ENCODE data around the gene TRERF1.
"Not testable (repeated sequence)": the region's sequence is repeated elsewhere in the genome, so short reads cannot be mapped to it uniquely, and the experiment has no call there.

TRERF1 gene, protein sequence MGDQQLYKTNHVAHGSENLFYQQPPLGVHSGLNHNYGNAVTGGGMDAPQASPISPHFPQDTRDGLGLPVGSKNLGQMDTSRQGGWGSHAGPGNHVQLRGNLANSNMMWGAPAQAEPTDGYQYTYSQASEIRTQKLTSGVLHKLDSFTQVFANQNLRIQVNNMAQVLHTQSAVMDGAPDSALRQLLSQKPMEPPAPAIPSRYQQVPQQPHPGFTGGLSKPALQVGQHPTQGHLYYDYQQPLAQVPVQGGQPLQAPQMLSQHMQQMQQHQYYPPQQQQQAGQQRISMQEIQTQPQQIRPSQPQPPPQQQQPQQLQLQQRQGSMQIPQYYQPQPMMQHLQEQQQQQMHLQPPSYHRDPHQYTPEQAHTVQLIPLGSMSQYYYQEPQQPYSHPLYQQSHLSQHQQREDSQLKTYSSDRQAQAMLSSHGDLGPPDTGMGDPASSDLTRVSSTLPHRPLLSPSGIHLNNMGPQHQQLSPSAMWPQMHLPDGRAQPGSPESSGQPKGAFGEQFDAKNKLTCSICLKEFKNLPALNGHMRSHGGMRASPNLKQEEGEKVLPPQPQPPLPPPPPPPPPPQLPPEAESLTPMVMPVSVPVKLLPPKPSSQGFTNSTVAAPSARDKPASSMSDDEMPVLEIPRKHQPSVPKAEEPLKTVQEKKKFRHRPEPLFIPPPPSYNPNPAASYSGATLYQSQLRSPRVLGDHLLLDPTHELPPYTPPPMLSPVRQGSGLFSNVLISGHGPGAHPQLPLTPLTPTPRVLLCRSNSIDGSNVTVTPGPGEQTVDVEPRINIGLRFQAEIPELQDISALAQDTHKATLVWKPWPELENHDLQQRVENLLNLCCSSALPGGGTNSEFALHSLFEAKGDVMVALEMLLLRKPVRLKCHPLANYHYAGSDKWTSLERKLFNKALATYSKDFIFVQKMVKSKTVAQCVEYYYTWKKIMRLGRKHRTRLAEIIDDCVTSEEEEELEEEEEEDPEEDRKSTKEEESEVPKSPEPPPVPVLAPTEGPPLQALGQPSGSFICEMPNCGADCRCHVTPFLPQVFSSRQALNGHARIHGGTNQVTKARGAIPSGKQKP (N-terminal part only)

DNA sequence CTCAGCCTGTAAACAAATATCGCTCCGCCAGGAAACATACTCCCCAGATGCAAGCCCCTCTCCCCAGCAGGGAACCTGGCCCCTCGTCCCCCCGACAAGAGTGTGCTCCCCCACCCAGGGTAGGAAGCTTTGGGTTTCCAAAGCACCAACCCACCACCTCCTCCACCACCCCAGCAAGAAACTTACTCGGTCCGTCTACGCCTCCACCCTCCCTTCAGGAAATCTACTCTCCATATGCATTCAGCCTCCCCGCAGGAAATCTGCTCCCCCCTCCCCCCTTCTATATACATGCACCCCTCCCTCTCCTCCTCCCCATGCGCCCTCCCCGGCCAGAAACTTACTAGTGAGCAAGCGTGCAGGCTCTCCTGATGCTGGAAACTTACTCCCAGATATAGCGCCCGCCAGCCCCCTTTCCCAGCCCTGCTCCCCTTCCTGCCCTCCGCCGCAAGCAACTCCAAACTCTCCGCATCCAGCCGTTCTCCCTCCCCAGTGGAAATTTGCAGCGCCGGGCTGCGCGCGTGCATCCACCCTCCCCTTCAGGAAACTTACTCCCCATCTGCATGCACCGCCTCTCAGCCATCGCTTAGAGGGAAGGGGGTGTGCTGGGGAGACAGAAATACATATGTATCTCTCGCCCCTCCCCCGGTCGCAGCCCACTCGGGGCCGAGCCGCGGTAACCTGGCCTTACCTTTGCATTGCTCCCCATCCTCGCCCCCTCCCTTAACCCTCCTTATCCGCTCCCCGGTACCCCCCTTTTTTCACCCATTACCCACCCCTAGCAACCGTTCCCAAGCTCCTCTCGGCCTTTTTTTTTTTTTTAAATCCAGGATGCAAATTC, at the start of gene TRERF1:
TRERF1 (minus strand) TSS at position 594 of the 838 bp plus-strand sequence. CDS start 182,336 bp downstream, outside the sequence.
- DNase-seq: peak; percentile 75

DNA sequence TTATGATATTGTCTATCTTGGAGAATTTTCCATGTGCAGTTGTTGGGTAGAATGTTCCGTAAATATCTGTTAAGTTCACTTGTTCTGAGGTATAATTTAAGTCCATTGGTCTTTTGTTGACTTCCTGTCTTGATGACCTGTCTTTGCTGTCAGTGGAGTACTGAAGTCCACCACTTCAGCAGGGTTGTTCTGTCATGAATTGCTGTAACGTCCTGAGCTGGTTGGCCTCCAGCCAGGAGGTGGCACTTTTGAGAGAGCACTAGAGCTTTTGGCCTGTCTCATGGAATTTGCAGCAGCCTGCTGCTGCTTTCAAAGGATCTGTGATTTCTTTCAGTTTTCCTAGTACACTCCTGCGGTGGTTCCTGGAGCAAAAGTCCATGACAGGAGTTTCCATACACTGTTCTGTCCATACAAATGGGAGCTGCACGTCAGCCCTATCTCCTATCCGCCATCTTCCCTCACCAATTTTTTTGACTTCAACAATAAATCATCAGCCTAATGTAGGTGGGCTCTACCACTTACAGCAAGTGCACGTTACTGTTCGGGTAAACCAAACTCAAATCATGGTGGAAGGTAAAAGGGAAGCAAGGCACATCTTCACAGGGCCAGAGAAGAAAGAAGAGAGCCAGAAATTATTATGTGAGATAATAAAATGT, 46.9 kb upstream of the TRERF1 start:
- no peak for DNase-seq

DNA sequence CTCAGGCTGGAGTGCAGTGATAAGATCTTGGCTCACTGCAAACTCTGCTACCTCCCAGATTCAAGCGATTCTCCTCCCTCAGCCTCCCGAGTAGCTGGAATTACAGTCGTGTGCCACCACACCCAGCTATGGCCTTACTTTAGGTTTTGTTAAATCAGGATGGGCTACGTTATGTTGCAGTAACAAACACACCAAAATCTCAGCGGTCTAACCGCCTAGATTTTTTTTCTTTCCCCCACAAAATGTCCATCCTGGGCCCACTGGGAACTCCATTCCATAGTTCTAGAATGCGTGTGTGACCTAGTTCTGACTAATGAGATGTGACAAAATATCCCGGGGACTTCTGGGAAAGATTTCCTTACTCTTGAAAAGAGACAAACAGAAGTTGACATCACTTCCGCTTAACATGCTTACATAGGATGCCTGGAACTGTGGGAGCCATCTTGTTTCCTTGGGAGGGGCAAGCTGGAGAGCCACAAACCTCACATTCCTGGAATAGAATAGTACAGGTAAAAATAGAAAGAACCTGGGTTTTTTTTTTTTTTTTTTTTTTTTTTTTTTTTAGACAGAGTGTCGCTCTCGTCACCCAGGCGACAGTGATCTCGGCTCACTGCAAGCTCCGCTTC, 42.3 kb upstream of the TRERF1 start:
- DNase-seq: no peak

DNA sequence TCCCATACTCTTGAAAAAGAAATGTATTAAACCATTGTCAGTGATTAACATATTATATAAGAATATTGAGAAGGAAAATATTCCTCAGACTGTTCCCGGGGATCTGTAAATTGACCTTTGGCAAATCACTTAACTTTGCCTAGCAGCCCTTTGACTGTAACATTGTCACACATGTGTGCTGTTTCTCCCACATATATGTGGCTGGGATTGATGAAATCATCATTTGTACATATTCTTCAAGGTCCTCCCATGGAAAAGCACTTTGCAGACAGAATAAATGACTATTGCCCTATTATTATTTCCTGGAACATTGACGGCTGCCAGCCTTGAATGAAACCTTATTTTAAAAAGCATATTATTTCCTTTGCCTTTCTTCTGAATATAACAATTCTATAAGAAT, 36.4 kb upstream of the TRERF1 start:
- DNase-seq: no peak

DNA sequence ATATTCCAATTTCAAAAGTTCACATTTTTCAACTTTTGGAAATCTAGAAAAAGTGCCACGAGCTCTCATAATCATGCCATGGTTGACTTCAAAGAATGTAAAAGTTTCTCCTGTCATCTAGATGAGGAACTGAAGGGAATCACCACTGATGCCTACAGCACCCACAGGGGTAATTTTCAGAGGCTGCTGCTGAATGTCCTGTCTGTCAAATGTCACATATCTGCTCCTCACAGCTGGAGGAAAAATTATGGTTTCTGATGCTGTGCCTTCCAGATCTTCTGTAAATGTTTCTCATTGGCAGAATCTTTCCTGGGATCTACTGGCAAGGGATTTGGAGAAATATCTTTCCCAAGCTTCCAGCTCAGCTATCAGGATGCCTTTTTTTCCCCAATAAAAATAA, 32.5 kb upstream of the TRERF1 start:
- DNase-seq: no peak

DNA sequence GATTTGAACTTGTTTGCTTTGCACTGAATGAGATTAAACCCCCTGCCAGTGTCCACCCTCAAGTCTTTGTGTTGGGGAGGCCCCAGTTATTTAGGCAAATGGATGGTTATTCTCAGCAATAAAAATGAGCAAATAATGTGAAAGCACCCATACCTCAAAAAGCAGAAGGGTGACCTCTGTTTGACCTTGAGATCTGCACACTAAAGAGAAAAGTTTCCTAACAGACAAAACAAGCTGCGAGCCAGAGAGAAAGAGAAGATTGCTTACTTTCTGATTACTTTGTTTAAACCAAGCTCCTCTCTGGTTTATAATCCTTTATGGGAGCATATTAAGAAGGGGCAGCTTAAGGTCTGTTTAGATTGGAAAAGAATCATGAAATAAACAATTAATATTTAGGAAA, 30.4 kb upstream of the TRERF1 start:
- no peak for DNase-seq

DNA sequence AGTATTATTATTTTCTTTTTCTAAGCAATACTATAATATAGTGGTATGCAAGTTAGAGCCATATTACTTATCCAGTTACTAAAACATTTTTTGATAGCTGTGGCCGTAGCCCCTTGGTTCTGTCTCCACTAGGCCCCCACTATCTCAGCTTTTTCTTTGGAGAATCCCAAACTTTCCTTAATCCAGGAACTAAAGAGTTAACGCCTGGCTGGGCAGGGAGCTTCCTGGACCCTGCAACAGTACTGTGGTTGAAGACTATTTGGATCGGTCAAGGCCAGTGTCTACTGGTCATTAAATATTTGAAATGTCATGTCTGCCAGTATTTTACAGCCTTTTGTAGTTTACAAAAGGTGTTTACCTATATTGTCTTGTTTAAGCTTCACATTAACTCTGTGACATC, 20.0 kb upstream of the TRERF1 start:
- DNase-seq: no peak

DNA sequence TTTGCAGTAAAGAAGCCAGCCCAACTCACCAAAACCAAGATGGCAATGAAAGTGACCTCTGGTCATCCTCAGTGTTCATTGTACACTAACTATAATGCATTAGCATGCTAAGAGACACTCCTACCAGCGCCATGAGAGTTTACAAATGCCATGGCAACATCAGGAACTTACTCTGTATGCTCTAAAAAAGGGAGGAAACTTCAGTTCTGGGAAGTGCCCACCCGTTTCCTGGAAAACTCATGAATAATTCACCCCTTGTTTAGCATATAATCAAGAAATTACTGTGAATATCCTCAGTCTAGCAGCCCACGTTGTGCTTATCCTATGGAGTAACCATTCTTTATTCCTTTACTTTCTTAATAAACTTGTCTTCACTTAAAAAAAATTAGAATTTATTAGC, 19.4 kb upstream of the TRERF1 start:
- DNase-seq: no peak

DNA sequence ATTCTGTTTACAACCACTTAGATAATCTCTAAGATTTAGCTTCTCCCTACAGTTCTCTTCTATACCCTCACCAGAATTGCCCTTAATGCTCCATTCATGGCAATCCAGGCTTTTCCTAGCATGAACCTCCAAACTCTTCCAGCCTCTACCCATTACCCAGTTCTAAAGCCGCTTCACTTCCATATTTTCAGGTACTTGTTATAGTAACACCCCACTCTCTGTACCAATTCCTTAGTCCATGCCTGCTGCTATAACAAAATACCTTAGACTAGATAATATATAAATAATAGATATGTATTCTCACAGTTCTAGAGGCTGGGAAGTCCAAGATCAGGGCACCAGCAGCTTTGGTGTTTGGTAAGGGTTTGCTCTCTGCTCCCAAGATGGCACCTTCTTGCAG, 16.5 kb upstream of the TRERF1 start:
- no peak for DNase-seq

DNA sequence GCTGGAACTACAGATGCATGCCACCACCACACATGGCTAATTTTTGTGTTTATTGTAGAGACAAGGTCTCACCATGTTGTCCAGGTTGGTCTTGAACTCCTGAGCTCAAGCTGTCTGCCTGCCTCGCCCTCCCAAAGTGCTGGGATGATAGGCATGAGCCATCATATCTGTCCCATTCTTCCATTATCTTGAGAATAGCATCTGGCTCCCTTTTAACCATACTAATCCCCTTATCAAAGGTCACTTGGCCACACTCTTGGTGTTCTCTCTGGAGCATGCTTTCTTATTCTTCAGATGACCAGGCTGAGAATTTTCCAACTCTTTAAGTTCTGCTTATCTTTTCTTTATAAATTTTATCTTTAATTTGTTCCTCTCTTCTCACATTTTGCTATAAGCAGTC, 15.9 kb upstream of the TRERF1 start:
- no peak for DNase-seq

DNA sequence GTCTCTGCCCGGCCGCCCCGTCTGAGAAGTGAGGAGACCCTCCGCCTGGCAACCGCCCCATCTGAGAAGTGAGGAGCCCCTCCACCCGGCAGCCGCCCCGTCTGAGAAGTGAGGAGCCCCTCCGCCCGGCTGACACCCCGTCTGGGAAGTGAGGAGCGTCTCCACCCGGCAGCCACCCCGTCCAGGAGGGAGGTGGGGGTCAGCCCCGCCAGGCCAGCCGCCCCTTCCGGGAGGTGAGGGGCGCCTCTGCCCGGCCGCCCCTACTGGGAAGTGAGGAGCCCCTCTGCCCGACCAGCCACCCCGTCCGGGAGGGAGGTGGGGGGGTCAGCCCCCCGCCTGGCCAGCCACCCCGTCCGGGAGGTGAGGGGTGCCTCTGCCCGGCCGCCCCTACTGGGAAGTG, 14.7 kb upstream of the TRERF1 start:
- DNase-seq: not testable (repeated sequence)

DNA sequence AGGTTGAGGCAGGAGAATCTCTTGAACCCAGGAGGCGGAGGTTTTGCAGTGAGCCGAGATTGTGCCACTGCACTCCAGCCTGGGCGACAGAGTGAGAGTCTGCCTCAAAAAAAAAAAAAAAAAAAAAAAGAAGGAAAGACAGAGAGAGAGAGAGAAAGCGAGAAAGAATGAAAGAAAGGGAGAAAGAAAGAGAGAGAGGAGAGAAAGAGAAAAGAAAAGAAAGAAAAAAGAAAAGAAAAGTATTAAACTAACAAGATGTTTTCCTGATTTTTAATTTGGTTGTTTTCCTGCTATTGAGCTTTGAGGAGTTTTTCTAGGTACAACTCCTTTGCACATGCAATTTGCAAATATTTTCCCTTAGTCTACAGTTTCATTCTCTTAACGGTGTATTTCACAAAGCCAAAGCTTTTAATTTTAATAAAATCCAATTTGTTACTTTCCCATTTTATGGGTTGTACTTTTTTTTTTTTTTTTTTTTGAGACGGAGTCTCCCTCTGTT, 10.8 kb upstream of the TRERF1 start:
- DNase-seq: no peak

DNA sequence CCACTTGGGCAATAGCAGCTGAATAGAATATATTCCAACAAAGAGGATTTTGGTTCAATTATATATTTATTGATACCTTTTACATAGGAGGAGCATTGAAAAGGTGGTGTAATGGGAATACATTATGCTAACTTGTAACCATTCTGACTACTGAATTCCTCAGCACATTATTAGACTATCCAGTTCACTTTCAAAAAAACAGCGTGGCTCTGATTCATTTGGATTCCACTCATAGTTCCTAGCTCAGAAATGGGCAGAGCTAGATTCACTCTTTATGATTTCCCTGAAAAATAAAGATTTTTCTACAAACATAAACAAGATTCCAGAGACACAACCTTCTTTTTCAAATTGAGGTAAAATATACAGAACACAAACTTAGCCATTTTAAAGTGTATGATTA, 9.2 kb upstream of the TRERF1 start:
- DNase-seq: peak; percentile 27

DNA sequence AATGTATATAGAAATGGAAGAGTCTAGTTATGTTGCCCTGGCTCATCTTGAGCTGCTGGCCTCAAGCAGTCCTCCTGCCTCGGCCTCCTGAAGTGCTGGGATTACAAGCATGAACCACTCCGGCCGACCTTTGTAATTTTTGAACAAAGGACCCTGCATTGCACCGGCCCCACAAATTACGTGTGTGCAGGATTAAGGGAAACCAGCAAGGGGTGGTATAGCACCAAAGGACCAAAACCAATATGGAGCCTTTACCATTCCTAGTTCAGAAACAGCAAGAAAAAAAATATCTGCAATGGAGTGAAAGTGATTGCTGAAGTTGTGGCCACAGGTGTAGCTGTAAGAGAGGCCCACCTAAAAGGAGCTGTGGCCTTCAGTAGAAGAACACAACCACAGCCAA, 8.2 kb upstream of the TRERF1 start:
- no peak for DNase-seq

DNA sequence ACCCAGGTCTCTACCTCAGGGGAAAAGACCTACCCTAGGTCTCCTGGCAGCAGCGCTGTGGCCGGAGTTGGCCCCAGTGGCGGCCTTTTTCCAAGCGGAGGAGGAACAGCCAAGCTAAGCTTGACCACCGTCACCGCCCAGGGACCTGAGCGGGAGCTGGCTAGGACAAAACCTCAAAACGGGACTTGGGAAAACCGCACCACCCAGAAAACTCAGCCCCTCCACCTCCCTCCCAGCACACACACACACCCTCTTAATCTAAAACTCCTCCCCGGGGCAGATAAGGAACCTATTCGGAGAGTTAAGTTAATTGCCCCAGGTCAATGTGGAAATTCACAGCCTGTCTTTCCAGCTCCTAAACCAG, 2.7 kb upstream of the TRERF1 start:
- DNase-seq: no peak

DNA sequence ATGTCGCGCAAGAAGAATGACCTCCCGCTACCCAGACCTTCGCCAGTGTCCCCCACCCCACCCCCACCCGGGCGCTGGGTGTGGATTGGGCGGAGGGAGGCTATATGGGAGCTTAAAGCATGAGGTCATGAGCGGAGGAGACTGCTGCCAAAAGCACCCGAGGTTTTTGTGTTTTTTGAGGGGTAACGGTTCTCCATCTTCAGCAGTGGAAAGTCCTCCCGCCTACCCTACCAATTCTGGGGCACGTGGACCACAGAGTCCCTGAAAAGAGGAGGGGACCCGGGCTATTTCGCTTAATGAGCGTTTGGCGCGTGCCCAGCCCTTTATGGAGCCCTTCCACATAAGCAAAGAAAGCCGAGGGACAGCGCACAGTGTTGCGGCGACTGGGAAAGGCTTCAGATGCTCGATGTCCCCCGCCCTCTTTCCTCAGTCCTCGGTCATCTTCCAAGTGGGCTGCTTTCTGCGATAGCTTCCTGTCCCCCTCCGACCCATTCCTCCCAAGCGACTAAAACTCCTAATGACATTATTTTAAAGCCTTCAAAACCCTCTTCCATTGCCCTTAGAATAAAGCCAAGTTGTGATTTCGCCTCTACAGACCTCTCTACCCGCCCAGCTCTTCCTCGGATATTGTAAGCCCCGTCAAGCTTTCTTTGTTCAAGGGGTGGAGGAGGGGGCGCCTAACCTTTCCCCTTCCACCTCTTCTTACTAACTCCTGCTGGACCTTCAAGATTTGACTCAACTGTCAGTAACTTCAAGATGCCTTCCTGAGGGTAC, 2.1 kb upstream of the TRERF1 start:
- peak; percentile 45 for DNase-seq

DNA sequence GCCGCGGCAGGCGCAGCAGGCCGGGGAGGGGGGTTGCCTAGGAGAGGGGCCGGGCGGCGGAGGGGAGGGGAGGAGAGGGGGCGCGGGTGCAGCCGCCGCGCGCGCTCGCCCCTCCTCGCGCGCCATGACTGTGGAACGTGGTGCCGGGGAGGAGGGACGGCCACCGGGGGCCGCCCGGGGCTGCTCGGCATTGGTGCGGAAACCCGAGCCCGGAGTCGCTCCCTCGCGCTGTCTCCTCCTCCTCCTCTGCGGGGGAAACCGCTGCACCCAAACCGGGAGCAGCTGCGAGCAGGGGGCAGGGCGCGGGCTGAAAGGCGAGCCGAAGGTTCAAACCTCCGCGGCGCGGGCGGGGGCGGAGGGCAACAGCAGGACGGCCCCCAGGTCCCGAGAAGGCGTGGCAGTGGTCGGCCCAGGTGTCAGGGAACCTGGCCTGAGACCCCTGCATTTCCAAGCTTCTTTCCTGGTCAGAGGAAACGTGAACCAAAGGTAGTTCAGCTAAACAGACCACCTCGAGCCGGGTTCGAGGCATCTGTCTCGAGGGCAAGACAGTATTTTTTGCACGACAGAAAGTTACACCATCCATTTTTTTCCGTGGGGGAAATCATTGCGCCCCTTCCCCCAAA, 1.4 kb upstream of the TRERF1 start:
- DNase-seq: peak; percentile 91

DNA sequence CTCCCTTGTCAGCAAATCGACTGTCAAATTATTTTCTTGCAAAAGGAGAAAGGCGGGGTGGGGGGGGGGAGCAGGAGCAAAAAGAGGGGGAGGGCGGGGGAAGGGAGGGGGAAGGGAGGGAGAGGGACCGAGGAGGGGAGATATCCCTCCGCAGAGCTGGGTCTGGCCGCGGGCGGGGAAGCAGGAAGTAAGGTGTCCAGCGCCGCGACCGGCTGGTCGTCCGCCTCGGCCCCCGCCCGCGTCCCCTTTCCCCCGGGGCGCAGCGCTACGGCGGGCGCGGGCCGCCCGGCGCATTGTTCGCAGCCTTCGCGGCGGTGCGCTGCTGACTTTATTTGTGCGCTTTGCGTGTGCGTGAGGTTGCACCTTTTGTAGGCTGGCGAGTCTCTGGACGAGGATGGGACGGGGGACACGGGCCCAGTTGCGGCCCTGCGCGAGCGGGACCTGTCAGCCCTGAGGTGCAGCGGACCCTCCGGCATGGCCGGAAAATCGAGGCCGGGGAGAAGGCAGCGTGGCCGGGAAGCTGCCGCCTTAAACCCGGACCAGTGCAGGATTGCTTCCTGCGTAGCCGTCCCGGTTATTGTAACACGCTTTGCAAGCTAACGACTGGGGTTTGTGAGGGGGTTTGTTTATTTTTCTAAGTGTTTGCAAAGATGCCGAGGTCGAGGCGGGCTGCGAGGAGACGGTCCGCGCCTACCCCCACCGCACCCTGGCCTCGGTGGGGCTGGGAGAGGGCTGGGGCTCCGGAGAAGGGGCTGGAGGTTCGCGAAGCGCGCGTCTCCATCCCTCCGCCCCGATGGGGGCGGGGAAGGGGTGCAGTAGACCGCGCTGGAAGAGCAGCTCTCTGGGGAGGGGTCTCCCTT, 675 bp upstream of the TRERF1 start:
- DNase-seq: peak; percentile 78
